ENCODE results near the gene RBM34.

The RBM34 gene

DNA sequence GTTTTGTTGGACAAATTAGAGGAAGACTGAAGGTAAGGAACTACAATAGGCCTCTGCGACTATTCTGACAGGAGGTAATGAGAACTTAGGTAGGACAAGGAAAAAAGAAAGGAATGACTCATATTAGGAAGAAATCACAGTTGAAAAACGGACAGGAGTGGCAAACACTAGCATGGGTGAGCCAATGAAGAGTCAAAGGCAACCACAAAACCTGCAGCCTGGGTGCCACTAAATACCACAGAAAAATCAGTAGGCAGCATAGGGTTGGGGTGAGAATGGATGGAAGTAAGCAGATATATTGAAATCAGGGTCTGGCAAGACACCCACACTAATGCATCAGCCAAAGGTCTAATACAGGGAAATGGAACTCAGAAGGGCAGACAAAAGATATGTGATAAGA lies 10.0 kb downstream of the RBM34 start:
- no peak for DNase-seq

DNA sequence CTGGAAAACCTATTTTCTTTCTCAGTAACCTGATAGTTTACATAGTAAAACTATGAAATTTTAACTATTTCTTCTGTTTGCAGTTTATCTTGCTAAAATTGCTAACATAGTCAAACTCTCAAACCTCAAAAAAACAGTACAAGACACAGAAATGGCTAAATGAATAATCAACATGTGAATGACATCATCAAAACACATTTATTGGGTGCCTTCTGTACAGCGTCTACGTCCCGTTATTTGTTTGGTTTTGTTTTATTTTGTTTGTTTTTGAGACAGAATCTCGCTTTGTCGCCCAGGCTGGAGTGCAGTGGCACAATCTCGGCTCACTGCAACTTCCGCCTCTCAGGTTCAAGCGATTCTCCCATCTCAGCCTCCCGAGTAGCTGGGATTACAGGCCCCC lies 11.2 kb downstream of the RBM34 start:
- no peak for DNase-seq

DNA sequence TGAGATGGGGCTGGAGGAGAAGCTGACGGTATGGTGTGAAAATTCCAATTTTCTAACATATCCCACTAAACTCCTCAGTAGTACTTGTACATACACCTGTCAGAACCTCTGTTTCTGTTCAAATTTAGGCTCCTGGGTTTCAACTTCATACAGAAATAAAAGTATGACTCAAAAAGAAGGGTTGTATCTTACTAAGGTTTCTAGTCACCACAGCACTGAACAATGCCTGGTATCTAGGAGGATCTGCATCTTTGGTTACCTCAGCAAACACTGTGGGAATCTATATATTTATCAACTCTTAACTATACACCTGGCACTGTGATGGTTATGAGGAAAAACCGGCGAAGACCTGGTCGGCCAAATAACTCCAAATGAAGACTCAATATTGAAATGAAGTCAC lies 13.8 kb downstream of the RBM34 start:
- DNase-seq: no peak

DNA sequence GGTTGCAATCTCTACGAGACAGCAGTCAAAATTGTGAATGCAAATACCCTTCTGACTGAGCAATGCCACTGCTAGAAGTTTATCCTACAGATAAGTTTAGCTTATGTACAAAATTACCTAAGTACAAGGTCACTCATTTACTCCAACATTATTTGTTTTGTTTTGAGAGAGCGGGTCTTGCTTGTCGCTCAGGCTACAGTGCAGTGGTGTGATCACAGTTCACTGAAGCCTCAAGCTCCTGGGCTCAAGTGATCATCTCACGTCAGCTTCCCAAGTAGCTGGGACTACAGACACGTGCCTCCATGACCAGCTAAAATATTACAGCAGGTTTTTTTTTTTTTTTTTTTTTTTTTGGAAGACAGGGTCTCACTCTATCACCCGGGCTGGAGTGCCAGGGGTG lies 15.4 kb downstream of the RBM34 start:
- no peak for DNase-seq

DNA sequence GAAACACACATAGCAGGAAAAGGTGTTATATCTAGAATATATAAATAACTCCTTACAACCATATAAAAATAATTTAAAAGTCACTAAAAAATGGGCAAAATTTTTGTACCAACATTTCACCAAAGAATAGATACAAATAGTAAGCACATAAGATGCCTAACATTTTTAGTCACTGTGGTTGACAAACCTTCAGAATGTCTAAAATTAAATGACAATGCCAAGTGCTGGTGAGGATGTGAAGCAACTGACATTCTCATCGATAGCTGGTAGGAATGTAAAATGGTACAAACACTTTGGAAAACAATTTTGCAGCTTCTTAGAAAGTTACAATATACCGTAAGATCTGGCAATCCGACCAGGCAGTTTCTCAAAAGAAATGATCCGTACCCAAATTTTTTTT lies 18.1 kb downstream of the RBM34 start:
- DNase-seq: no peak

DNA sequence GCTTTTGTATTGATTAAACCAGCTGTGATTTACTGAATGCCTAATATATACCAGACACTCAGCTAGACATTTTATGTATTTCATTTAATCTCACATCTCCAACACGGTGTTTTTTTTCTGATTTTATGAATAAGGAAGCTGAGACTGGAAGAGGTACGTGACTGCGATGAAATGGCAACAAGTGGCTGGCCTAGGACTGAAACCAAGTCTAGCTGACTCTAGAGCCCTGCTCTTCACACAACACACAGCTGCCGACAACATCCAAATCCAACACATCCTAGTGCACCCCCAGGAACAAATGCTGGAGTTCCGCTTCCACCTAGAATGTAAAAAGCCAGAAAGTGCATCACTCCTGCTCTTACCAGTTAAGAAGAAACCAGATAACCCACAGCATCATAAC lies 21.7 kb downstream of the RBM34 start:
- DNase-seq: no peak

DNA sequence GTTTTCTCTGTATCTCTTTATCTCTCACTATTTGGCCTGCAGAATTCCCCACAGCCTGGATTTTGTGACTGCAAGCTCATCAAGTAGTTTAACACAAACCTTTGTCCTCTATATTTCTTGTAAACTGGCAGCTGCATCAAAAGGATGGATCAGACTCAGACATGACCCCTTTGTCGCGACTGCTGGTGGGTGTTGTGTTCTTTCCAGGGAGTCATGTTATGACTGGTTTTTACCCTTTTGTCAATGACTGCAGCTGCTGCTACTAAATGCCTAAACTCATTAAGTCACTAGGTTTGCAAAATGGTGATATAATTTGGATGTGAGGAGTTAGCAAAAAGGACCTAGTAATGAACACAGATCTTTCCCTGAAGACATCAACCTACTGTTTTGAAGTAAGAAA lies 22.2 kb downstream of the RBM34 start:
- DNase-seq: no peak

DNA sequence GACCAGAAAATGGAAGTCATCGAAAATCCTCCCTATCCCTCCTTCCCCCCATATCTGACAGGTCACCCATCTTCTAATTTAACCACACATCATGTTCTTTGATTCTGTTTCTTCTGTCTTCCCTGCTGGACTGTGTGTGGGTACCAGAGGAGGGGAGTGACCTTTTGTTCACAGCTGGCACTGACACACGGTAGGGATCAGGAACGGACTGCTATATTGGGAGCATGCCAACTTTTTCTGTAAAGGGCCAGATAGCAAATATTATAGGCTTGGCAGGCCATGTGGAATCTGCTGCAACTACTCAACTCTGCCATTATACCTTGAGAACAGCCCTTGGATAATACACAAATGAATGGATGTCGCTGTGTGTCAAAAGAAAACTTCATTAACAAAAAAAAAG lies 24.9 kb downstream of the RBM34 start:
- no peak for DNase-seq

DNA sequence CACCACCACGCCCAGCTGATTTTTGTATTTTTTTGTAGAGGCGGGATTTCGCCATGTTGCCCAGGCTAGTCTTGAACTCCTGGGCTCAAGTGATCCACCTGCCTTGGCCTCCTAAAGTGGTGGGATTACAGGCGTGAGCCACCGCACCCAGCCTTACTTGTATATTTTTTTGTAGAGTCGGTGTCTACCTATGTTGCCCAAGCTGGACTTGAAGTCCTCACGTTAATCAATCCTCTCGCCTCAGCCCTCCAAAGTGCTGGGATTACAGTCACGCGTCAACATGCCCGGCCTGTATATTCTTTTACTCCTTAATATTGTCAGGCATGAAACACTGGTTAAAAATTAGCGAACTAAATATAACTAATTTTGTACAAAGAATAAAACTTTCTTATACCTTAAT lies 26.9 kb downstream of the RBM34 start:
- DNase-seq: no peak

DNA sequence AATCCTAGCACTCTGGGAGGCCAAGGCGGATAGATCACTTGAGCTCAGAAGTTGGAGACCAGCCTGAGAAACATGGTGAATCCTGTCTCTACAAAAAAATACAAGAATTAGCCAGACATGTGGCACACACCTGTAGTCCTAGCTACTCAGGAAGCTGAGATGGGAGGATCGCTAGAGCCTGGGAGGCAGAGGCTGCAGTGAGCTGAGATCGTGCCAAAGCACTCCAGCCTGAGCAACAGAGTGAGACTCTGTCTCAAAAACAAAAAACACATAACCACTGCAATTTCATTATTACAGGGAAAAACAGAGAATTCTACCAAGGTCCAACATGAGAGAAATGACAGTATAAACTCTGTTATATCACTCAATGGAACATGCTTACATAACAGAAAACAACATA lies 28.0 kb downstream of the RBM34 start:
- no peak for DNase-seq

DNA sequence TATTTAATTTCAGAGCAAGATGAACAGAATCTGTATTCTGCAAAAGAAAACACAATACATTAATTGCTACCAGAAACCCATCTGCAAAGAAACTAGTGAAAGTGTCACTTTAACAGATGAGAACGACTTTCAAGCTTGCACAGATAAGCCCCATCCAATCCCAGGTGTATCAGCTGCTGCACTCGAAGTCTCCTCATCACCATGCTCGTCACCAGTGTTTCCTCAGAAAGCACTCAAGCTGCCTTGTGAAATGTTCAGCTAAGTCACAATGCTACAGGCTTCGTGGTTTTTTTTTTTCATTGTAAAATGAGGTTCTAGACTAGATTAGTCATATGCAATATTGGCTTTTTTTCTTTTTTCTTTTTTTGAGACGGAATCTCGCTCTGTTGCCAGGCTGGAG lies 29.1 kb downstream of the RBM34 start:
- DNase-seq: no peak

DNA sequence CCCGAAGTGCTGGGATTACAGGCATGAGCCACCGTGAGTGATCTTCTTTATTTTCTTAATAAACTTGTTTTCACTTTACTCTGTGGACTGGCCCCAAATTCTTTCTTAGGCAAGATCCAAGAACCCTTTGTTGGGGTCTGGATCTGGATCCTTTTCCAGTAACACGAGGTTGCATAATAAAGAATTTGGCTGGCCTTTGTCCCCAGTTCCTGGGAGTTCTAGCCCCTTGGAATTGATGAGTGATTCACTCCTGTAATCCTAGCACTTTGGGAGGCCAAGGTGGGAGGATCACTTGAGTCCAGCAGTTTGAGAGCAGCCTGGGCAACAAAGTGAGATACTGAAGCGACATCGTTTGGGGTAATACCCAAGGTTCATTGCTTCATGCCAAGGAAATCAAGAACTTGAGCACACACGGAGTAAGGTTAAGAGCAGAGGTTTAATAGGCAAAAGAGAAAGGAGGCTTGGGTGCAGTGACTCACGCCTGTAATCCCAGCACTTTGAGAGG lies 30.2 kb downstream of the RBM34 start:
- no peak for DNase-seq

DNA sequence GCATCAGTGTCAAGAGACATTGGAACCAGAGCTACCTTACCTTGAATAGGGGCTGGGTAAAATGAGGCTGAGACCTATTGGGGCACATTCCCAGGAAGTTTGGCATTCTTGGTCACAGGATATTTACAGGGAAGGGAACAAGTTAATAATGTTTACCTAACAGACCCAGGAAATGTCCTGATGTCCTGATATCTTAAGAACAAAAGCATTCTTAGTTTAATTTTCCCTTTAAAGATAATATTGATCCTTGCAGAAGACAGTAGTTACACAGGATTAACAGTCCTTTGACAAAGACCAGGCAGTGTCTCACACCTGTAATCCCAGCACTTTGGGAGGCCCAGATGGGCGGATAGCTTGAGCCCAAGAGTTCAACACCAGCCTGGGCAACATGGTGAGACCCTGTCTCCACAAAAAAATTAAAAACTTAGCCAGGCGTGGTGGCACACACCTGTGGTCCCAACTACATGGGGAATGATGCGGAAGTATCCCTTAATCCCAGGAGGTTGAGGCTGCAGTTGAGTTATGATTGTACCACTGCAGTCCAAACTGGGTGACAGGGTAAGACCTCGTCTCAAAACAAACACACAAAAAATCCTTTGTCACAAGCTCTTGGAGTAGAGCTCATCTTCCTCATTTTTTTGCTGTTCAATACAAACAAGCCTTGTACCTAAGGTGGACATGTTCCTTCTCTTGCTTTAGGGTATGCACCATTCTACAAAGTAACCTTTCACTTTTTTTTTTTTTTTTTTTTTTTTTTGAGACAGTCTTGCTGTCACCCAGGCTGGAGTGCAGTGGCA lies 31.1 kb downstream of the RBM34 start:
- DNase-seq: no peak

DNA sequence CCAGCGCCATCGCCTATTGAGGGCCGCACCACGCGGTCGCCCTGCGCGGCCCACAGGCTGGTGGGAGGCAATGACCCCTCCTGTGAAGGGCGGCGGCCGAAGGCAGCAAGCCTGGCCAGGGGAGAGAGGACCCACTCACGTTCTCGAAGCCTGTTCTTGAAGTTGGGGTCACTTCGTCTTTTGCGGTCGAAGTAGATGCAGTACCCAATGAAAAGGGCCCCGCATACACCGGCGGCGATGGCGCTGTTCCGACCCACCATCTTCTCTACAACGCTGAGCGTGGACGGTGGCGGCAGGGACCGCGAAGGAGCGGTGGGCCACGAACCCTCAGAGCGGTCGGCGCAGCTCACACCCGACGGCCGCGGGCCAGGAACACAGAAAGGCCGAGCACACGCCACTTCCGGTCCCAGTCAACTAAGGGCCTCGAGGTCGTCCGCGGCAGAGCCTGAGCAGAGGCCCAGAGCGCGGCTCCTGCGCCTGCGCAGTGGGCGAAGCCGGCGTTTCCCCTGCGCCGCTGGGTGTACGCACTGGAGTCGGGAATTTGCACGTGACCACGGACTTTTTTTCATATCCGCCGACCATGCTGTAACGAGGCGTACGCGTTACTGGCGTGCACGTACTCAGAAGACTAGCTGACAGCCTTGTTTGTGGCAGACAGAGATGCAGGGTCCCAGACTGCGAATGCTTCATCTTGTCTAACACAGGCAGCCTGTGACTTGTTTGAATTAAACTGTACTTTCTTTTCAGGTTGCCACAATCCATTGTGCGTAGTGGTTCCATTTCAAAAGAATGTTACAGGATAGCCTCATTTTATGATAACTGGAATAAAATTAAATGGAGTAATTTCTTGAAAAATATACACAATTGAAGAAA lies 32.4 kb downstream of the RBM34 start, which contains the start of gene TOMM20:
Gene TOMM20, minus strand, starts transcription at position 382 of the 873 bp plus-strand sequence. Its CDS starts 122 bp downstream, at position 260.
- DNase-seq: peak; percentile 90

DNA sequence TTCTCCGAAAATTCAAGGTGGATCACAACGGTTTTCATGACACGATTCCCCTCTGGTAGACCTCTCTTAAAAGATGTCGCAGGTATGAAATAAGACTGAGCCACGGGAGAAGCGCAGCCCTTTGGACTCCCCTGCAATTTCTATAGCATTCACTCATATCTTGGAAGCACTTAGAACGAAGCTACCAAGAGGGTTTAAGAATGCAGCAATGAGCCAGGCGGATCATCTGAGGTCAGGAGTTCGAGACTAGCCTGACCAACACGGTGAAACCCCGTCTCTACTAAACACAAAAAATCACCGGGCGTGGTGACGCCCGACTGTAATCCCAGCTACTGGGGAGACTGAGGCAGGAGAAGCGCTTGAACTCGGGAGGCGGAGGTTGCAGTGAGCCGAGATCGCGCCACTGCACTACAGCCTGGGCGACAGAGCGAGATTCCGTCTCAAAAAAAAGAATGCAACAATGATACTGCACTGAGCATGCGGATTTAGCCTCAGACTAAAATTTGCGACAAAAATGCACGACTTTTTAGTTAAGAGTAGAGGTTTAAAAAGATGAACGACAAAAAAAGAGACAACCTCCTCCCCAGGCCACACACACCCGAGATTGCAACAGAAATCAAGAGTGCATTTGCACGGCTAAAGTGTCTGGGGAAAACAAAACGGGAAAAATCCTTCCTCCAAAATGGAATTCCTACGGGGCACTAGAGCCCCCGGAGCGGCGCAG lies 33.2 kb downstream of the RBM34 start:
- DNase-seq: no peak

DNA sequence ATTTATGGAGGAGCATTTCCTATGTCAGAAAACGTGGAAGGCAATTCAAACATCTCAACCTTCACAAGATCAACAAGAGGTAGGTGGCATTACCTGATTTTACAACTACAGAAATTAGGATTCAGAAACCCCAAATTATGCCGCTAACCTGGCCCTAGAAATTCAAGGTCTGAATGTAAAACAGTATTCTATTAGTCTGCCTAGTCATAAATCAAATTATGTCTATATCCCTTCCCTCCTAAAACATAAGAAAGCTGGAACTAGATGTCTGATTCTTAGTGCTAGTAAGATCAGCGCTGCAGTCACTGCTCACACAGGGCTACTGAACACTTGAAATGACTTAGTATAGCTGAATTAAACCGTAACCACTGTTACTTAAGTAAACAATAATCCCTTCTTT lies 33.8 kb downstream of the RBM34 start:
- DNase-seq: no peak

DNA sequence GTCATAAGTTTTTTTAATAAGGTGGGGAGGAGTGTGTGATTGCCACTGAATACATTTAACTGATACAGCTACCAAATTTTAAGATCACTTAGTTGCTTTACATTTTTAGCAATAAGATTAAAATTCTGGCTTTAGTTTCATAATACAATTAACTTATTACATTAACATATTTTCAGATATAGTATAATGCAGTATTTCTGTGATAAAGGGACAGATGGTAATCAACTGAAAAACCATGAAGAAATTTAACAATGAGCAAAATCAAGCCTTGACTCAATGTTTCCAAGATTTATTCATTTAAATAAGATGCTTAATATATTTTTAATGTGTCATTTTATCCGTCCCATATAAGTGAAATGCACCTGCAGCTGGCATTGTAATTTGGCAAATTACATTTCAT lies 36.4 kb downstream of the RBM34 start:
- no peak for DNase-seq

DNA sequence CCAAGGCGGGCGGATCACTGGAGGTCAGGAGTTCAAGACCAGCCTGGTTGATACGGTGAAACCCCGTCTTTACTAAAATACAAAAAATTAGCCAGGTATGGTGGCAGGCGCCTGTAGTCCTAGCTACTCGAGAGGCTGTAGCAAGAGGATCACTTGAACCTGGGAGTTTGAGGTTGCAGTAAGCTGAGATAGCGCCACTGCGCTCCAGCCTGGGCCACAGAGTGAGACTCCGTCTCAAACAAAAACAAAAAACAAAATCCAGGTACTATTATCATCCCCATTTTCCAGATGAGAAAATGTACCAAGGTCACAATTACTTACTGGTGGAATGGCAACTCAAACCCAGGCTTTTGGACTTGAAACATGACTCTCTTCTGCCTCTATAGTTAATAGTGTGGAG lies 36.9 kb downstream of the RBM34 start:
- no peak for DNase-seq

DNA sequence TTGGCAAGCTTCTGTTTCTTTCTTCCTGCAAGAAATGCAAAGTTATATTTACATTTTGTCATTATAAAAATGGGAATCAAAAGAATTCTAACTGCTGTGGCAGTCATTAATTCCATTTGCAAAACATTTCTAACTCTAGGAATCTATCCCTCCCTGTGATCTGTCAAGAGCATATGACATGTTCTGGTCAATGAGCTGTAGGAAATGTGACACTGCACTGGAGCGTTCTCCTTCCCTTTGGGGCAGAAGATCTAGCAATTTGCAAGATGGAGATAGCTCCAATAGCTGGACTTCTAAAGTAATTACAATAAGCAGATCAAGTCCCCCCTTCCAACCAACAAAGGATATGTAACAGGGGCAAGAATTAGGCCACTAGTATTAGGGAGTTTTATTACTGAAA lies 38.7 kb downstream of the RBM34 start:
- DNase-seq: no peak

DNA sequence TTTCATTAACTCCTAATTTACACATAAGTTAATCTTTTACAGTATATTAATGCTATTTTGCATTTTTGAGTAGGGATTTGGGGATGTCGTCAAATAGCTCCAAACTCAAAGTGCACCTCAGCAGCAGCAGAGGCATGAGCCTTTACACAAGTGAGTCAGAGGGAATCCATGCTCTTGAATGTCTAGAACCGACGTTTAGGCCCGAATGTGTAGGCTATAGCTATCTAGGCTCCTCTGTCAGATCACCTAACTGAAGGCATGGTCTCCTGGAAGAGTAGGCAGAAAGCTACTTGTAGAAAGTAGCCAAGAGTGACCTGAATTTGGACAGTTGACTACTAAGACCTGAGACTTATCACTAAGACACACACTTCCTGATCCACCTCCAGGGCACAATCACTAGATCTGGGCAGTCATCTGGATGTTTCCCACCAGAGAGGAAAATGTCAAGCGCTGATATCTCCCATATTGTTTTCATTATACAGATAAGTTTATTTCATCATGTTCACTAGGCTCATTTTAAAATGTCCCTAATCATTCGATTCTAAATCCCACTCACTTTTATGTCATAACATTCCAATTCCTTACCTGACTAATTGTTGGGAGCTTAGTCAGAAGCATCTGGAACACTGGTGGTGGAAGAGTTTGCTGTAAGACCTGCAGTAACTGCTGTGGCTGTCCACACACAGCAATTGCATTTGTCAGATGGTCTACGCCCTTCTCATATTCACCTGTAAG lies 47.7 kb downstream of the RBM34 start:
- DNase-seq: no peak

DNA sequence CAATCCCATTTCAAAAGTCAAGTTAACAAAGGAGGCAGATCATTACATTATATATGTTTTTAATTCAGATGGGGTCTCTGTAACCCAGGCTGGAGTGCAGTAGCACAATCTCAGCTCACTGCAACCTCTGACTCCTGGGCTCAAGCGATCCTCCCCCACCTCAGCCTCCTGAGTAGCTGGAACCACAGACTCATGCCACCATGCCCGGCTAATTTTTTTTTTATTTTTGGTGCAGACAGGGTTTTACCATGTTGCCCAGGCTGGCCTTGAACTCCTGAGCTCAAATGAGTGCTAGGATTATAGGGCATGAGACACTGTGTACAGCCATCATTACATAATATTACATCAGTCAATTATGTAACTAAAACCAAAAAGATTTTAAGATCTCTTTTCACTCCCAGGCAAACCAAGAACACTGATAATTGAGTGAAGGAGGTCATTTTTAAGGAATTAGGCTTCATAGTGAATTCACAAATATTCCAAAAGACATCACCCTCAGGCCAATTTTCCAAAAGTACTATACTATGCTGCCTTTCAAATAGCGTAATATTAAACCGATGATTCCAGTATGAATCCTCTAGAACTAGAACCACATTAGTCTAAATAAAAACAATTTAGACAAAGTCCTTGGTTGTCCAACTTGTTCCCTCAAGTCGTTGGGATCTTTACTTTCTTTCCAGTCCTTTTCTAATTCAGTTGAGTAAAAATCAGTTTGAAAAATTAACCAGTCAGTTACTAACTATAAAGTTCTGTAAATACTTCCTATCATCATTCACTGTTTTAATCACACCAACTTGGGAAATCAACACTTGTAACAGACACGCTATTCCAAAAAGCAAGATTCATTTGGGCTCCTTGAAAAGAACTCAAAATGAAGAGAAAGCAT lies 48.5 kb downstream of the RBM34 start:
- no peak for DNase-seq

DNA sequence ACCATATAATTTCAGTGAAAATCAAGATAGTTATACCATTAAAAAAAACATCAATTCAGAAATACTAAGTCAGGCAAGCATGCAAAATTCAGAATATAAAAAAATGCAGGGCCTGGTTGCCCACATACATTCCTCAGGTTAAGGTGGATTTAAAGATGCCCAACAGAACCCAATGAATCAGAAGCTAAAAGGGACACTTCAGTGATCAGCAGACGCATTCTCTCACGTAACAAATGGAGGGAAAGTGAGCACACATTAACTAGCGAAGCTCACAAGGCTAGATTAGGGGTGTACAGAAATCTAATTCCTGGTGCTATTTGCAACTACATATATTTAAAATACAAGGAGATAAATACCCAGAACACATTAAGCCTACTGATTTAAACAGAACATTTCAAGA lies 49.9 kb downstream of the RBM34 start:
- DNase-seq: no peak
